Esophagus muscularis mucosa (tissue), 4 donors: ENCODE data around the gene CEBPE. TPM values are rescaled to one million over a fixed set of nuclear protein-coding genes. Genes with fewer than 3 reads are reported as not detected.

Experiments used
- DNase-seq: peaks from one replicate; pipeline ENCODE4 v3.0.0-alpha.2; 2017; ENCODE audit errors: extremely low spot score
- H3K27ac ChIP-seq, 4 donors: fragments of 200-600 bp; sonication (generic); replicated peaks in 1 of 4; 1 replicate in 3 of 4; 2 replicates in 1 of 4; pipeline ENCODE4 v1.5.1; 2016 to 2019; ENCODE audit warnings: mild to moderate bottlenecking in 1 of 4
- H3K27me3 ChIP-seq, 4 donors: fragments of 200-600 bp; sonication (generic); one replicate each; pipeline versions ENCODE4 v1.5.1 to v1.6.0; 2016 to 2019
- H3K36me3 ChIP-seq, 4 donors: fragments of 200-600 bp; sonication (generic); one replicate each; pipeline ENCODE4 v1.5.1; 2016 to 2019
- H3K4me1 ChIP-seq, 4 donors: fragments of 200-600 bp; sonication (generic); one replicate each; pipeline ENCODE4 v1.5.1; 2016 to 2019
- H3K4me3 ChIP-seq, 4 donors: fragments of 200-600 bp; sonication (generic); 1 replicate in 2 of 4; 2 replicates in 2 of 4; pipeline ENCODE4 v1.5.1; 2016 to 2019; ENCODE audit warnings: mild to moderate bottlenecking in 4 of 4, moderate library complexity in 1 of 4
- H3K9me3 ChIP-seq, 4 donors: fragments of 200-600 bp; sonication (generic); 1 replicate in 3 of 4; 2 replicates in 1 of 4; pipeline ENCODE4 v1.5.1; 2016 to 2019
- EP300 ChIP-seq: sonication (generic); formaldehyde crosslinking; IDR thresholded peaks from one replicate; pipeline ENCODE4 v1.6.1; 2017; ENCODE audit warnings: antibody characterized with exemption
- POLR2A ChIP-seq: fragments of 450-650 bp; IDR thresholded peaks from one replicate; pipeline ENCODE4 v1.6.1; 2017; ENCODE audit warnings: antibody characterized with exemption, moderate library complexity, mild to moderate bottlenecking, low read depth
- POLR2AphosphoS5 ChIP-seq, 2 donors: sonication (generic); formaldehyde crosslinking; IDR thresholded peaks; one replicate each; pipeline ENCODE4 v1.6.1; 2017; ENCODE audit warnings: antibody characterized with exemption in 2 of 2
- WGBS: methylation state at CpG from one replicate; pipeline ENCODE4 v1.1.5; 2018; 5-methylcytosine and 5-hydroxymethylcytosine counted together
- intact Hi-C: fragments of 100-400 bp; cut with DNase I; formaldehyde crosslinking; loops from one replicate; pipeline ENCODE4 v1.15.1; 2023
- total RNA-seq, 4 donors: library from RNA; depleted of rRNA; stranded (reverse); fragments of >200 nt; gene quantifications; one replicate each; pipeline versions ENCODE4 v1.1.0 to v1.2.1, GENCODE V29; 2016
- TF ChIP-seq, protein P1 (sequence below), 3 experiments: fragments of 200-600 bp in 2 of 3; fragments of 450-650 bp in 1 of 3; sonication (generic) in 2 of 3; IDR thresholded peaks; one replicate each; pipeline ENCODE4 v1.5.1; 2017 to 2019; ENCODE audit warnings: antibody characterized with exemption in 3 of 3, mild to moderate bottlenecking in 2 of 3, moderate library complexity in 1 of 3

Gene CEBPE
- total RNA-seq, 4 donors from 2014 or later = 0.57 TPM; not detected in 3

- no peaks in the 10 kb centered on the region for H3K9me3 ChIP-seq
- WGBS = 85% methylated on average over 12 of the region's 12 CpGs
- TF ChIP-seq EP300 (no peak), POLR2A (no peak), POLR2AphosphoS5 (IDR thresholded peaks at IDR 0.05) (no peak)
- TF ChIP-seq, protein P1, sequence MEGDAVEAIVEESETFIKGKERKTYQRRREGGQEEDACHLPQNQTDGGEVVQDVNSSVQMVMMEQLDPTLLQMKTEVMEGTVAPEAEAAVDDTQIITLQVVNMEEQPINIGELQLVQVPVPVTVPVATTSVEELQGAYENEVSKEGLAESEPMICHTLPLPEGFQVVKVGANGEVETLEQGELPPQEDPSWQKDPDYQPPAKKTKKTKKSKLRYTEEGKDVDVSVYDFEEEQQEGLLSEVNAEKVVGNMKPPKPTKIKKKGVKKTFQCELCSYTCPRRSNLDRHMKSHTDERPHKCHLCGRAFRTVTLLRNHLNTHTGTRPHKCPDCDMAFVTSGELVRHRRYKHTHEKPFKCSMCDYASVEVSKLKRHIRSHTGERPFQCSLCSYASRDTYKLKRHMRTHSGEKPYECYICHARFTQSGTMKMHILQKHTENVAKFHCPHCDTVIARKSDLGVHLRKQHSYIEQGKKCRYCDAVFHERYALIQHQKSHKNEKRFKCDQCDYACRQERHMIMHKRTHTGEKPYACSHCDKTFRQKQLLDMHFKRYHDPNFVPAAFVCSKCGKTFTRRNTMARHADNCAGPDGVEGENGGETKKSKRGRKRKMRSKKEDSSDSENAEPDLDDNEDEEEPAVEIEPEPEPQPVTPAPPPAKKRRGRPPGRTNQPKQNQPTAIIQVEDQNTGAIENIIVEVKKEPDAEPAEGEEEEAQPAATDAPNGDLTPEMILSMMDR (IDR thresholded peaks at IDR 0.05) = no peak
- no peaks in the 10 kb centered on the region for H3K27me3 ChIP-seq
- no peak overlapping the region for H3K4me3 ChIP-seq
- H3K36me3 ChIP-seq = peaks cover 43 to 86% (median 81%) of the 10 kb centered on the region in 4 donors
- intact Hi-C loops = no loop called here
- no peak for DNase-seq
- no peak overlapping the region for H3K27ac ChIP-seq
- peaks cover 22 to 58% (median 38%) of the 10 kb centered on the region in 4 donors for H3K4me1 ChIP-seq
Measured at GRCh38 chr14:23089498-23090253, 29.4 kb downstream of the CEBPE start.

- DNase-seq = no peak
- Histone ChIP-seq H3K27ac (no peak overlapping the region), H3K4me3 (no peak overlapping the region), H3K36me3 (peaks cover 70 to 100% (median 96%) of the 10 kb centered on the region in 4 donors), H3K9me3 (no peaks in the 10 kb centered on the region), H3K4me1 (peaks cover 0 to 31% (median 13%) of the 10 kb centered on the region in 4 donors), H3K27me3 (no peaks in the 10 kb centered on the region)
- intact Hi-C loops = no loop called here
- 83% methylated on average over 1 of the region's 1 CpG for WGBS
- no peak for TF ChIP-seq POLR2A
- TF ChIP-seq POLR2AphosphoS5 (IDR thresholded peaks at IDR 0.05) = no peak
- TF ChIP-seq, protein P1 (IDR thresholded peaks at IDR 0.05) = no peak
- no peak for TF ChIP-seq EP300
Measured at GRCh38 chr14:23086565-23086964, 32.5 kb downstream of the CEBPE start.

DNA sequence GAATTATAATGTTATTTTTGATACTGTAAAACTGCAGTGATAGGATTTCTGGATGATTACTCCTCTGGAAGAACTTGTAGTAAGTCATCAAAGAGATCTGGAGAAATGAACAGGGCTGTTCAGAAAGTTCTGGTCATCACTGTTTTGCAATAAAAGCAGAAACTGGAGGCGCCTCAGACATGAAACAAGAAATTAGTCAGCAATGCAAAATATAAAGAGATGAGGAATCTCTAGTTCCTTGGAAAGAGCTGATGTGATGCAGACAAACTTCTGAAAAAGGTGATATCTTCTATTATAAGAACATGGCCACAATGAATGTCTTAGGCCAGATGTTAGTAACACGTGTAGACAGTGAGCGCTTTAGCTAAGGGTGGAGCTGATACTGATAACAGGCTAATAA, 33.6 kb downstream of the CEBPE start:
- intact Hi-C loops = no loop called here
- no peak for TF ChIP-seq POLR2A
- TF ChIP-seq EP300 = no peak
- TF ChIP-seq, protein P1 (IDR thresholded peaks at IDR 0.05) = no peak
- no peak for TF ChIP-seq POLR2AphosphoS5 (IDR thresholded peaks at IDR 0.05)
- Histone ChIP-seq H3K27ac (no peak overlapping the region), H3K4me3 (no peak overlapping the region), H3K9me3 (no peaks in the 10 kb centered on the region), H3K36me3 (peaks cover 72 to 100% (median 97%) of the 10 kb centered on the region in 4 donors), H3K27me3 (no peaks in the 10 kb centered on the region), H3K4me1 (peaks cover 0 to 23% (median 9%) of the 10 kb centered on the region in 4 donors)
- WGBS = 71% methylated on average over 3 of the region's 3 CpGs
- no peak for DNase-seq

- intact Hi-C loops = no loop called here
- H3K27me3 ChIP-seq = no peaks in the 10 kb centered on the region
- H3K36me3 ChIP-seq = peaks cover 90 to 100% (median 97%) of the 10 kb centered on the region in 4 donors
- DNase-seq = no peak
- H3K4me3 ChIP-seq = no peak overlapping the region
- no peaks in the 10 kb centered on the region for H3K9me3 ChIP-seq
- peaks cover 14 to 42% (median 36%) of the 10 kb centered on the region in 4 donors for H3K4me1 ChIP-seq
- WGBS = 82% methylated on average over 1 of the region's 1 CpG
- H3K27ac ChIP-seq = peak overlapping the region in 1 of 4 donors; percentile 63
- TF ChIP-seq, protein P1 (IDR thresholded peaks at IDR 0.05) = no peak
- no peak for TF ChIP-seq POLR2A
- TF ChIP-seq EP300 = no peak
- no peak for TF ChIP-seq POLR2AphosphoS5 (IDR thresholded peaks at IDR 0.05)
Measured at GRCh38 chr14:23080474-23080873, 38.6 kb downstream of the CEBPE start.
